SHP77 treated with DMSO at 0.1 percent for 48 hours (cell line): ENCODE measurements around the gene LRRC49.

Experiments
- DNase-seq: peaks from one replicate; lab custom pipeline; 2025; lab: John Stamatoyannopoulos, UW

Gene LRRC49

GRCh38 chr15:71092056-71092600 lies 199.5 kb downstream of the LRRC49 start:
- no peak for DNase-seq

DNA sequence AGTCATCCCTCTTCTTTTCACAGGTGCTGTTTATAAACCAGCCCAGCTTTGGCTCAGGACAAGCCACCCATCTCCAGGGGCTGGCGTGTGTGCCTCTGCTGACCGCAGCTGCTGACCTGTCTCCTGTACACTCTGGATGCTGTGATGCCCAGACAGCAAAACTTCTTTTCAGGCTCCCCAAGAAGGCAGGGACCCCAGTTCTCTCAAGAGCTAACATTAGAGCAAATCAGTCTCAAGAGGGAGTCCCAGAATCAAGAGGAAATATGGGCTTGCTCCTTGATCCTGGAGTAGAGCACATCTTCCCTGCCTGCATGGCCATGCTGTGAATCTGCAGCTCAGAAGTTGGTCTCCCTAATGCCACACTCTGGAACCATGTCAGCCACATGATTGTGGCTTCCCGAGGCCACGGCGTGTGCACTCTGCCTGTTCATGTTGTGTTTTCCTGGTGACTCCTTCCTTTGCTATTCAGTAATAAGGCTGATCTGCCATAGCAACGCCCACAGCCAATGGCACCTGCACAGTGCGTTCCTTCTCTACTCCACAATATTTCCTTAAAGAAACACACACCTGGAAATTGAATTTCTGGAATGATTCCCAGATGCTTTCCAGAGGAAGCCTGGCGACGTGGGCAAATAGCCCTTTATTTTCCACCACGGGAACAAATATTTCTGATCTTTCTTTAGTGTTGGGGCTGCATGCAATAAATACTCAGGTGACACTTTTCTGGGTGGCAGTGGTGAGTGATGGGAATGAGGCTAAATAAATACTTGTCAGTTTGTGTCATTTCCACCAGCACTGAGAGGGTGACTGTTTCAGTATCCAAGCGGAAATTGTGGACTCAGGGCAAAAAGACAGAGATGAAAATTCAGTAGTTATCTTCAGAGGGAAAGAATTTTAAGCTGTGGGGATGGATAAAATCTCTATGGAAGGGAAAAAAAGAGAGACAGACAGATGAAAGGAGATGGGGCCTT lies 200.7 kb downstream of the LRRC49 start:
- no peak for DNase-seq

DNA sequence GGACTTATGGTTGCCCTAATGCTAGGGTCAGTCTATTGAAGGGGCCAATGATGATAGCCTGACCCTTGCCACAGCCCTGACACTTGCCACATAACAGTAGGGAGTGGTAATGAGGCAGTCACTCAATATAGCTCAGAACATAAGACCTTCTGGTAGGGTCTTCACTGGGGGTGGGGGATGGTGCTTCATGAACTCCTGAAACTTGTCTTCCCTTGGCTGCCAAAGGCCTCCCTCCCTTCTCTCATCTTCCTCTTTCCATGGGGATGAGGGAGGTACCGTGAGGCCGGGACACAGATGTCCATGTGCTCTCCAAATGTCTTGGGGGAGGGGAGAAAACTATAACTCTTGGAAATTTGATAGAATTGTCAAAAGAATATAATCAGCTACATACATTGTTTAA lies 201.5 kb downstream of the LRRC49 start:
- no peak for DNase-seq

GRCh38 chr15:71096676-71097075 lies 204.1 kb downstream of the LRRC49 start:
- DNase-seq, result no peak

DNA sequence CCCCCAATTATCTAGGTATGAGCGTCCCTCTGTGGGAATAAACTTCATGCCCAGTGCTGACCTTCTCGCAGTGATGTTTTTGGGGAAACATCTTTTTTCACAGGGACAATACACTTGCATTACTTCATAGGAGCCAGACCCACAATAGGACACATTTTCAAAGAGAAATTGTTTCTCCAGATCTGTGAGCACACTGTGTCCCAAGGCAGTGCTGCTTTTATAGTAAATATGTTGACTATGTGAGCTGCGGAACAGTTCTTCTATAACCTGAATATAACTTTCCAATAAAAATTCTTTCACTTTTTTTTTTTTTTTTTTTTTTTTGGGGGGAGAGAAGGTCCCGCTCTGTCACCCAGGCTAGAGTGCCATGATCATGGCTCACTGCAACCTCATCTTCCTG lies 205.3 kb downstream of the LRRC49 start:
- DNase-seq, result no peak

DNA sequence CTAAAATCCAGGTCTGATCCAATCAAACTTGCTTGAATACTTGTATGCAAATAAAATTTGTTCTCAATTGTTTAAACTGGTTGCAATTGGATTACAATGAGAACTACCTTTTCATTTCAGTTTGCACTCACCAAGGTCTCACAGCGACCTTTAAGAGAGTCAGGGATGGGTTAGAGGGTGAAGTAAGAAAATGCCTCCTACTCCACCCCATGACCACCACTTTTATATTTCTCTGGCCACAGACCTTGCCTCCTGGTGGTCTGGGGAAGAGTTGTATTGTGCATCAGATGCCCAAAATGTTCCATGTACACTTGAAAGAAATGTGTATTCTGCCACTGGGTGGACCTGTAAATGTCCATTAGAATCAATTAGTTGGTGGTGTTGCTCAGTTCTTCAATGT lies 206.3 kb downstream of the LRRC49 start:
- DNase-seq, result no peak
